Peyer's patch (tissue), 4 donors: ENCODE measurements around the gene H2AZ2. TPM values are rescaled to one million over a fixed set of nuclear protein-coding genes. Genes with fewer than 3 reads are reported as not detected.
A peak's percentile ranks its signal among the peaks of the same experiment; 100 is the strongest.

ENCODE experiments used
- DNase-seq, 3 donors: peaks; one replicate each; pipeline ENCODE4 v3.0.0-alpha.2; 2017 to 2019
- H3K27ac ChIP-seq, 4 donors: fragments of 200-600 bp; sonication (generic); one replicate each; pipeline ENCODE4 v1.5.1; 2016 to 2019
- H3K27me3 ChIP-seq, 2 donors: fragments of 200-600 bp; sonication (generic); one replicate each; pipeline ENCODE4 v1.5.1; 2019
- H3K36me3 ChIP-seq, 3 donors: fragments of 200-600 bp; sonication (generic); one replicate each; pipeline ENCODE4 v1.5.1; 2016 to 2019
- H3K4me1 ChIP-seq, 4 donors: fragments of 200-600 bp; sonication (generic); one replicate each; pipeline ENCODE4 v1.5.1; 2016 to 2019
- H3K4me3 ChIP-seq, 4 donors: fragments of 200-600 bp; sonication (generic); 1 replicate in 3 of 4; 2 replicates in 1 of 4; pipeline ENCODE4 v1.5.1; 2016 to 2019; ENCODE audit warnings: mild to moderate bottlenecking in 1 of 4
- H3K9me3 ChIP-seq, 4 donors: fragments of 200-600 bp; sonication (generic); one replicate each; pipeline ENCODE4 v1.5.1; 2016 to 2019; ENCODE audit warnings: mild to moderate bottlenecking in 1 of 4
- CTCF ChIP-seq, 6 experiments: fragments of 450-650 bp in 4 of 6; fragments of 200-600 bp in 2 of 6; sonication (generic) in 1 of 6; IDR thresholded peaks; one replicate each; pipeline ENCODE4 v1.5.1; 2017 to 2019; ENCODE audit warnings: antibody characterized with exemption in 6 of 6, mild to moderate bottlenecking in 3 of 6, moderate library complexity in 1 of 6
- POLR2A ChIP-seq, 2 donors: fragments of 450-650 bp; IDR thresholded peaks; one replicate each; pipeline ENCODE4 v1.5.1; 2017; ENCODE audit warnings: antibody characterized with exemption in 2 of 2, mild to moderate bottlenecking in 2 of 2, moderate library complexity in 2 of 2
- total RNA-seq, 4 donors: library from RNA; depleted of rRNA; stranded (reverse); fragments of >200 nt; gene quantifications; one replicate each; pipeline ENCODE4 v1.1.0, GENCODE V29; 2016

The H2AZ2 gene
- total RNA-seq, 4 donors from 2014 or later = 67.7 to 83.2 (median 74.3) TPM

GRCh38 chr7:44796504-44797328 is 51.2 kb downstream of the H2AZ2 start, which contains the start of gene PPIA:
Gene PPIA (plus strand): TSS chr7:44796681. CDS start chr7:44796725, 44 bp downstream.
- Histone ChIP-seq H3K9me3 (no peaks in the 10 kb centered on the region), H3K27ac (peak within 1 kb of the TSS; percentile 95 to 100 (median 99)), H3K36me3 (peaks cover 0 to 29% (median 0%) of the 10 kb centered on the region in 3 donors), H3K4me3 (peak within 1 kb of the TSS; percentile 64 to 91 (median 88)), H3K27me3 (no peaks in the 10 kb centered on the region), H3K4me1 (peaks cover 0 to 15% (median 8%) of the 10 kb centered on the region in 4 donors)
- no peak for TF ChIP-seq CTCF (IDR thresholded peaks at IDR 0.05)
- peak; percentile 85 to 96 for TF ChIP-seq POLR2A (IDR thresholded peaks at IDR 0.05)
- peak; percentile 97 to 99 (median 99) for DNase-seq

GRCh38 chr7:44796034-44796503 is 51.8 kb downstream of the H2AZ2 start:
- DNase-seq = peak in 1 of 3 donors; percentile 41
- peaks cover 0 to 15% (median 8%) of the 10 kb centered on the region in 4 donors for H3K4me1 ChIP-seq
- no peak for TF ChIP-seq POLR2A (IDR thresholded peaks at IDR 0.05)
- no peak for TF ChIP-seq CTCF (IDR thresholded peaks at IDR 0.05)

GRCh38 chr7:44794331-44794730 is 53.6 kb downstream of the H2AZ2 start:
- peaks cover 0 to 6% (median 0%) of the 10 kb centered on the region in 3 donors for H3K36me3 ChIP-seq
- no peaks in the 10 kb centered on the region for H3K9me3 ChIP-seq
- H3K27me3 ChIP-seq = no peaks in the 10 kb centered on the region
- H3K4me3 ChIP-seq = no peak overlapping the region
- no peak for TF ChIP-seq CTCF (IDR thresholded peaks at IDR 0.05)
- TF ChIP-seq POLR2A (IDR thresholded peaks at IDR 0.05) = no peak
- peaks cover 0 to 15% (median 8%) of the 10 kb centered on the region in 4 donors for H3K4me1 ChIP-seq
- no peak for DNase-seq
- no peak overlapping the region for H3K27ac ChIP-seq

More at GRCh38 chr7:44796034-44796503, 51.8 kb downstream of the H2AZ2 start:
- no peaks in the 10 kb centered on the region for H3K27me3 ChIP-seq
- H3K9me3 ChIP-seq = no peaks in the 10 kb centered on the region
- H3K27ac ChIP-seq = peak overlapping the region; percentile 95 to 100 (median 99)
- H3K4me3 ChIP-seq = peak overlapping the region; percentile 64 to 91 (median 88)
- H3K36me3 ChIP-seq = peaks cover 0 to 23% (median 0%) of the 10 kb centered on the region in 3 donors

- Histone ChIP-seq H3K27me3 (no peaks in the 10 kb centered on the region), H3K36me3 (peaks cover 0 to 1% (median 0%) of the 10 kb centered on the region in 3 donors), H3K27ac (no peak overlapping the region), H3K9me3 (no peaks in the 10 kb centered on the region), H3K4me1 (peaks cover 0 to 12% (median 6%) of the 10 kb centered on the region in 4 donors), H3K4me3 (no peak overlapping the region)
- no peak for TF ChIP-seq CTCF (IDR thresholded peaks at IDR 0.05)
- TF ChIP-seq POLR2A (IDR thresholded peaks at IDR 0.05) = no peak
- DNase-seq = no peak
Measured at GRCh38 chr7:44793919-44794318, 54.0 kb downstream of the H2AZ2 start.

GRCh38 chr7:44791278-44792219 is 56.3 kb downstream of the H2AZ2 start:
- TF ChIP-seq CTCF (IDR thresholded peaks at IDR 0.05) = no peak
- no peak for TF ChIP-seq POLR2A (IDR thresholded peaks at IDR 0.05)
- H3K27me3 ChIP-seq = no peaks in the 10 kb centered on the region
- H3K36me3 ChIP-seq = no peaks in the 10 kb centered on the region
- no peak overlapping the region for H3K27ac ChIP-seq
- no peaks in the 10 kb centered on the region for H3K9me3 ChIP-seq
- no peak for DNase-seq
- H3K4me3 ChIP-seq = no peak overlapping the region
- H3K4me1 ChIP-seq = no peaks in the 10 kb centered on the region
